AG08395 (cell line): ENCODE data around the gene CAMTA2.

Experiments
- DNase-seq: peaks from one replicate; pipeline ENCODE4 v3.0.0; 2012; ENCODE audit warnings: mixed read lengths, low spot score

Gene CAMTA2

GRCh38 chr17:4999430-5000093 is 12.1 kb upstream of the CAMTA2 start:
- DNase-seq = no peak

- peak; percentile 27 for DNase-seq
Measured at GRCh38 chr17:4998732-4999429, 11.4 kb upstream of the CAMTA2 start.

GRCh38 chr17:4998027-4998731 is 10.7 kb upstream of the CAMTA2 start:
- DNase-seq = no peak

GRCh38 chr17:4997302-4998026 is 10.0 kb upstream of the CAMTA2 start, which contains the start of the genes INCA1 and KIF1C:
Gene INCA1 (minus strand): TSS chr17:4997522. CDS start chr17:4994437, 3,085 bp downstream.
Gene KIF1C (plus strand): TSS chr17:4997950. CDS start chr17:5000247, 2,297 bp downstream.
- DNase-seq = peak; percentile 98

GRCh38 chr17:4994081-4994595 is 6.7 kb upstream of the CAMTA2 start:
- no peak for DNase-seq

GRCh38 chr17:4987767-4988567 is 492 bp upstream of the CAMTA2 start:
- DNase-seq = no peak

- no peak for DNase-seq
Measured at GRCh38 chr17:4986403-4986802, 1.1 kb downstream of the CAMTA2 start.

- DNase-seq = no peak
Measured at GRCh38 chr17:4982305-4982704, 5.2 kb downstream of the CAMTA2 start.

- DNase-seq = peak; percentile 61
Measured at GRCh38 chr17:4980644-4981216, 6.7 kb downstream of the CAMTA2 start.

GRCh38 chr17:4978726-4979125 is 8.7 kb downstream of the CAMTA2 start:
- DNase-seq = no peak

- no peak for DNase-seq
Measured at GRCh38 chr17:4974115-4974670, 13.3 kb downstream of the CAMTA2 start.

- DNase-seq = no peak
Measured at GRCh38 chr17:4973256-4974114, 14.0 kb downstream of the CAMTA2 start.

- no peak for DNase-seq
Measured at GRCh38 chr17:4972752-4973151, 14.7 kb downstream of the CAMTA2 start.

- no peak for DNase-seq
Measured at GRCh38 chr17:4972322-4972721, 15.2 kb downstream of the CAMTA2 start.

- DNase-seq = no peak
Measured at GRCh38 chr17:4971826-4972225, 15.6 kb downstream of the CAMTA2 start.

GRCh38 chr17:4970273-4970672 is 17.2 kb downstream of the CAMTA2 start:
- no peak for DNase-seq

GRCh38 chr17:4969551-4970173 is 17.8 kb downstream of the CAMTA2 start:
- DNase-seq = no peak

GRCh38 chr17:4969047-4969550 is 18.4 kb downstream of the CAMTA2 start:
- peak; percentile 76 for DNase-seq
